ENCODE data around the gene CCM2L. TPM values are rescaled to one million over a fixed set of nuclear protein-coding genes. Genes with fewer than 3 reads are reported as not detected.

Gene CCM2L
- polyA plus RNA-seq, 3 donors = not detected

- intact Hi-C loops (cut with micrococcal nuclease) = loop anchor here in 1 of 2 donors (5.0 kb wide), 1 partner anchor 53 kb away; no protein-coding TSS in a partner anchor
- H3K27me3 Mint-ChIP-seq (ENCODE audit: low read depth in 3 of 3) = peaks cover 3 to 14% (median 5%) of the 10 kb centered on the region in 3 donors
- peak overlapping the region in 1 of 7 donors; percentile 70 for H3K27ac Mint-ChIP-seq
- peaks cover 35% of the 10 kb centered on the region for H3K4me1 Mint-ChIP-seq
- H3K9me3 Mint-ChIP-seq = peaks cover 0 to 6% (median 0%) of the 10 kb centered on the region in 7 donors
- no peaks in the 10 kb centered on the region for H3K36me3 Mint-ChIP-seq
- no peaks in the 10 kb centered on the region for H4K20me1 ChIP-seq (ENCODE audit: insufficient read depth, low read length)
- H3K9me3 ChIP-seq (replicated peaks in 1 of 2; ENCODE audit: control insufficient read depth in 1 of 2, insufficient read depth in 1 of 2, low read length in 2 of 2) = no peaks in the 10 kb centered on the region
- H3K4me1 ChIP-seq (ENCODE audit: control insufficient read depth in 1 of 2, insufficient read depth in 2 of 2, low read length in 2 of 2) = peaks cover 35 to 40% of the 10 kb centered on the region in 2 donors
- H3K79me2 ChIP-seq (ENCODE audit: insufficient read depth, low read length) = no peaks in the 10 kb centered on the region
- DNase-seq = no peak
- H3K4me2 ChIP-seq (replicated peaks; ENCODE audit: extremely low read depth, low read length, poor library complexity, severe bottlenecking) = no peak overlapping the region
- 94% methylated on average over 11 of the region's 11 CpGs for WGBS (ENCODE audit: insufficient coverage)
- H3K4me3 Mint-ChIP-seq = no peak overlapping the region
- H2AFZ ChIP-seq (ENCODE audit: insufficient read depth, low read depth, low read length, poor library complexity, severe bottlenecking) = no peak overlapping the region
- H3K27ac ChIP-seq (ENCODE audit: low read depth in 1 of 2, low read length in 2 of 2) = no peak overlapping the region
- no peak for TF ChIP-seq CTCF (IDR thresholded peaks at IDR 0.05)
- H3K27me3 ChIP-seq (ENCODE audit: control insufficient read depth in 2 of 2, insufficient read depth in 2 of 2, low read length in 2 of 2) = peaks cover 0 to 3% of the 10 kb centered on the region in 2 donors
- H3K4me3 ChIP-seq (replicated peaks in 1 of 3; ENCODE audit: low read depth in 2 of 3, low read length in 3 of 3) = no peak overlapping the region
- H3K9ac ChIP-seq (ENCODE audit: insufficient read depth, low read length, poor library complexity, severe bottlenecking) = no peak overlapping the region
- no peaks in the 10 kb centered on the region for H3K36me3 ChIP-seq (replicated peaks in 1 of 2; ENCODE audit: control insufficient read depth in 1 of 2, insufficient read depth in 2 of 2, low read length in 2 of 2)
These were observed 19.3 kb downstream of the CCM2L start for GRCh38 chr20:32029561-32029960.

- Mint-ChIP-seq H3K4me1 (peaks cover 52% of the 10 kb centered on the region), H3K27ac (peak overlapping the region in 6 of 7 donors; percentile 49 to 81 (median 71)), H3K9me3 (peaks cover 0 to 5% (median 0%) of the 10 kb centered on the region in 7 donors), H3K36me3 (no peaks in the 10 kb centered on the region), H3K4me3 (peak overlapping the region; percentile 69 to 70), H3K27me3 (ENCODE audit: low read depth in 3 of 3) (peaks cover 2 to 11% (median 7%) of the 10 kb centered on the region in 3 donors)
- no peaks in the 10 kb centered on the region for H3K79me2 ChIP-seq (ENCODE audit: insufficient read depth, low read length)
- H3K9ac ChIP-seq (ENCODE audit: insufficient read depth, low read length, poor library complexity, severe bottlenecking) = peak overlapping the region; percentile 49
- peaks cover 52 to 57% of the 10 kb centered on the region in 2 donors for H3K4me1 ChIP-seq (ENCODE audit: control insufficient read depth in 1 of 2, insufficient read depth in 2 of 2, low read length in 2 of 2)
- H2AFZ ChIP-seq (ENCODE audit: insufficient read depth, low read depth, low read length, poor library complexity, severe bottlenecking) = peak overlapping the region; percentile 79
- DNase-seq = peak; percentile 58 to 73 (median 72)
- H3K27me3 ChIP-seq (ENCODE audit: control insufficient read depth in 2 of 2, insufficient read depth in 2 of 2, low read length in 2 of 2) = no peaks in the 10 kb centered on the region
- no peaks in the 10 kb centered on the region for H4K20me1 ChIP-seq (ENCODE audit: insufficient read depth, low read length)
- TF ChIP-seq CTCF (IDR thresholded peaks at IDR 0.05) = peak; percentile 100
- H3K27ac ChIP-seq (ENCODE audit: low read depth in 1 of 2, low read length in 2 of 2) = peak overlapping the region in 1 of 2 donors; percentile 48
- peak overlapping the region; percentile 1 to 74 (median 19) for H3K4me3 ChIP-seq (replicated peaks in 1 of 3; ENCODE audit: low read depth in 2 of 3, low read length in 3 of 3)
- H3K36me3 ChIP-seq (replicated peaks in 1 of 2; ENCODE audit: control insufficient read depth in 1 of 2, insufficient read depth in 2 of 2, low read length in 2 of 2) = no peaks in the 10 kb centered on the region
- peak overlapping the region; percentile 75 for H3K4me2 ChIP-seq (replicated peaks; ENCODE audit: extremely low read depth, low read length, poor library complexity, severe bottlenecking)
- 29% methylated on average over 47 of the region's 59 CpGs for WGBS (ENCODE audit: insufficient coverage)
- intact Hi-C loops (cut with micrococcal nuclease) = loop anchor here in 1 of 2 donors (5.0 to 10.0 kb wide), 3 partner anchors 36 to 206 kb away; no protein-coding TSS in a partner anchor
- no peaks in the 10 kb centered on the region for H3K9me3 ChIP-seq (replicated peaks in 1 of 2; ENCODE audit: control insufficient read depth in 1 of 2, insufficient read depth in 1 of 2, low read length in 2 of 2)
These were observed 21.0 kb downstream of the CCM2L start for GRCh38 chr20:32031007-32031958.

All from CD14-positive monocyte (primary cell).